ENCODE data around the gene MMP2.

Gene MMP2

DNA sequence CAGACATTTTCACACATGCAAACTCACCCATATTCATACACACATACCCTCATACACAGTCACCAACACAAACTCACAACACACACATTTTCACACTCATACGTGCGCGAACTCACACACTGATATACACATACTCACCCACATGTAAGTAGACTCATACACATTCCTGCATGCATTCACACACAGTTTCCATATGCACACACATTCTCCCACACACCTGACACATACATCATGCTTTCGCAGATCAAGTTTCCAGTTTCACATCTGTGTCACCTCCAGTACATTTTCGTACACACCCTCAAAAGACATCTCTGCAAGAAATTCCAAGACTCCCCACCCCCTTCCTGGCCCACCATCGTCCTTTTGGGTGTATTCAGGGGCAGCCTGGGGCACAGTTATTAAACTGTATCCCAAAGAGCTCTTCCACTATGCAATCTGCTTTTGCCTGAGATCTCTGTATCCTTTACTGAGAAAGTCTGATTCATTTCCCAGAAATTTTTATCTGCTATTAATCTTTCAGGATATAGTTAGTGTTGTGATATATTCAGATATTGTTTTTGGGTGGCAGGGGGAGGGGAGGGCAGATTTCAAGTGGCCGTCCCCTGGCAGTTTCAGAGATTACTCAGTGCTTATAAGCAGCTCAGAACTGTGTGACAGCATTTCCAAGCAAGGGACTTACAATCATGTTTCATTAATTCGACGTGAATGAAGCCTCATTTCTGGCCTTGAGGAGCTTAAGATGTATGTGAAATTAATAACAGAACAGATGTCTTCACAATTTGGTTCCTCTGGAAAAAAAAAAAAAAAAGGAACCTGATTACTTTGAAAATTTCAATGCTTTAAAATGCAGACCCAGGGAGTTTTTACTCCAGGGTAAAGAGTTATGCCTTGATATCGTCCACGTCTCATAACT, 35.3 kb upstream of the MMP2 start:
- DNase-seq (ENCODE audit: insufficient read length, low spot score): no peak
- FAIRE-seq: no peak
- TF ChIP-seq TAF1 (IDR thresholded peaks at IDR 0.05; ENCODE audit: low read depth, low read length): no peak
- TF ChIP-seq POLR2A (IDR thresholded peaks at IDR 0.05; ENCODE audit: low read depth, low read length): no peak
- TF ChIP-seq POLR2AphosphoS5 (IDR thresholded peaks at IDR 0.05; ENCODE audit: low read depth, low read length): no peak
- no peak for TF ChIP-seq PAX5 (IDR thresholded peaks at IDR 0.05; ENCODE audit: insufficient read depth, low read length, severe bottlenecking)
- no peak for TF ChIP-seq SPI1 (IDR thresholded peaks at IDR 0.05; ENCODE audit: low read depth, low read length)
- TF ChIP-seq POU2F2 (IDR thresholded peaks at IDR 0.05; ENCODE audit: low read depth, low read length): no peak

GRCh38 chr16:55444754-55445485, 34.1 kb upstream of the MMP2 start:
- FAIRE-seq (no peak), DNase-seq (ENCODE audit: insufficient read length, low spot score) (no peak)
- TF ChIP-seq POLR2A (IDR thresholded peaks at IDR 0.05; ENCODE audit: low read depth, low read length) (no peak), TAF1 (IDR thresholded peaks at IDR 0.05; ENCODE audit: low read depth, low read length) (no peak), SPI1 (IDR thresholded peaks at IDR 0.05; ENCODE audit: low read depth, low read length) (peak; percentile 11; the same call in 1 of the 2 replicates), PAX5 (IDR thresholded peaks at IDR 0.05; ENCODE audit: insufficient read depth, low read length, severe bottlenecking) (no peak), POLR2AphosphoS5 (IDR thresholded peaks at IDR 0.05; ENCODE audit: low read depth, low read length) (no peak)

DNA sequence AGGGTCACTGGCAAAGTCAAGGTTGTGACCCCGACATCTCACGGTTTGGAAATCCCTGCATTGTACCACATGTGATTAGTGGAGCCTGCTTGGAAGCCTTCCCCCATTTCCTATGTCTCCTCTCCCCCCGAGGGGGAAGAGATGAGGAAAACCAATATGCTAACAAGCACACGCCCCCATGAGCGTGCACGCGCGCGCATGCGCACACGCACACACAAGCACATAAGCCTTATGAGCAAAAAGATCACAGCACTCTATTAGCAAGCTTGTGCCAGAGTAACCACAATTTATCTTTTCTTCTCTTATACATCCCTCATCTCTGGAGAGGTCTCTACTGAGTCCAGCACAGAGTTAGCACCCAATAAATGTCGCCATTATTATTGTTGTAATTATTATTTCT, 31.8 kb upstream of the MMP2 start:
- TF ChIP-seq POLR2AphosphoS5 (IDR thresholded peaks at IDR 0.05; ENCODE audit: low read depth, low read length) (no peak), POLR2A (IDR thresholded peaks at IDR 0.05; ENCODE audit: low read depth, low read length) (no peak), SPI1 (IDR thresholded peaks at IDR 0.05; ENCODE audit: low read depth, low read length) (no peak), TAF1 (IDR thresholded peaks at IDR 0.05; ENCODE audit: low read depth, low read length) (no peak), POU2F2 (IDR thresholded peaks at IDR 0.05; ENCODE audit: low read depth, low read length) (no peak), PAX5 (IDR thresholded peaks at IDR 0.05; ENCODE audit: insufficient read depth, low read length, severe bottlenecking) (no peak)
- FAIRE-seq: no peak
- DNase-seq (ENCODE audit: insufficient read length, low spot score): no peak

DNA sequence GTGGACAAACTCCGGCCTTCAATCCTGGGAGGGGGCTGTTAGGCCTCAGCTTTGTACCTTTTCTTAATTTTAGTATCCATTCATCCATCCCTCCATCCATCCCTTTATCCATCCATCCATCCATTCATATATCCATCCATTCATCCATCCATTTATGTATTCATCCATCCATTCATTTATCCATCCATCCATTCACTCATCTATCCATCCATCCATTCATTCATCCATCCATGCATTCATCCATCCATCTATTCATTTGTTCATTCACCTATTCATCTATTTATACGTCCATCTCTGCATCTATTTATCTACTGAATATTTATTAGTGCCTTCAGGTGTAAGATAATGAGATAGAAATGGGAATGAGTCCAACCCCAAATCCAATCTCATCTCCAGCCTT, 26.0 kb upstream of the MMP2 start:
- no peak for DNase-seq (ENCODE audit: insufficient read length, low spot score)
- TF ChIP-seq POU2F2 (IDR thresholded peaks at IDR 0.05; ENCODE audit: low read depth, low read length): no peak
- TF ChIP-seq POLR2AphosphoS5 (IDR thresholded peaks at IDR 0.05; ENCODE audit: low read depth, low read length): no peak
- no peak for TF ChIP-seq POLR2A (IDR thresholded peaks at IDR 0.05; ENCODE audit: low read depth, low read length)
- TF ChIP-seq TAF1 (IDR thresholded peaks at IDR 0.05; ENCODE audit: low read depth, low read length): no peak
- TF ChIP-seq SPI1 (IDR thresholded peaks at IDR 0.05; ENCODE audit: low read depth, low read length): no peak
- FAIRE-seq: no peak

DNA sequence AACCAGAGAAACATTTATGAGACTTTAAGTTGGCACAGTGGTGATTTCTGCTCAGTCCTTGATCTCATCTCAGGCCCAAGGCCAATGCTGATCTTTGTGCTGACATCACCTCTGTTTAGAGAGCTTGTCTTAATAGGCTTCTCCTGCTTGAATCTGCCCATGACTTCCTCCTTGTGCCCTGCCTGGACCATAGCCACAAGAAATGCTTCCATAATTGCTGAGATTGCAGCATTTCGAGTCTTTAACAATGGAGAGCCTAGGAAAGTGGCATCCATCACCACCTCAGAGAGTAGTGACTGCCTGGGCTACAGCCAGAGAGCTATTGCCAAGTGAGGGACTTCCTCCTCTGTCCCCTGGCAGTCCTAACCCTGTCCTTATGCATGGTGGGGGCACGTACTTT, 25.1 kb upstream of the MMP2 start:
- no peak for TF ChIP-seq POU2F2 (IDR thresholded peaks at IDR 0.05; ENCODE audit: low read depth, low read length)
- no peak for TF ChIP-seq TAF1 (IDR thresholded peaks at IDR 0.05; ENCODE audit: low read depth, low read length)
- no peak for TF ChIP-seq POLR2AphosphoS5 (IDR thresholded peaks at IDR 0.05; ENCODE audit: low read depth, low read length)
- no peak for TF ChIP-seq POLR2A (IDR thresholded peaks at IDR 0.05; ENCODE audit: low read depth, low read length)
- TF ChIP-seq PAX5 (IDR thresholded peaks at IDR 0.05; ENCODE audit: insufficient read depth, low read length, severe bottlenecking): no peak
- no peak for TF ChIP-seq SPI1 (IDR thresholded peaks at IDR 0.05; ENCODE audit: low read depth, low read length)
- FAIRE-seq: no peak
- DNase-seq (ENCODE audit: insufficient read length, low spot score): no peak

GRCh38 chr16:55454861-55455260, 24.1 kb upstream of the MMP2 start:
- FAIRE-seq (no peak), DNase-seq (ENCODE audit: insufficient read length, low spot score) (no peak)
- TF ChIP-seq PAX5 (IDR thresholded peaks at IDR 0.05; ENCODE audit: insufficient read depth, low read length, severe bottlenecking): no peak
- no peak for TF ChIP-seq SPI1 (IDR thresholded peaks at IDR 0.05; ENCODE audit: low read depth, low read length)
- no peak for TF ChIP-seq POLR2AphosphoS5 (IDR thresholded peaks at IDR 0.05; ENCODE audit: low read depth, low read length)
- no peak for TF ChIP-seq POLR2A (IDR thresholded peaks at IDR 0.05; ENCODE audit: low read depth, low read length)
- no peak for TF ChIP-seq TAF1 (IDR thresholded peaks at IDR 0.05; ENCODE audit: low read depth, low read length)

DNA sequence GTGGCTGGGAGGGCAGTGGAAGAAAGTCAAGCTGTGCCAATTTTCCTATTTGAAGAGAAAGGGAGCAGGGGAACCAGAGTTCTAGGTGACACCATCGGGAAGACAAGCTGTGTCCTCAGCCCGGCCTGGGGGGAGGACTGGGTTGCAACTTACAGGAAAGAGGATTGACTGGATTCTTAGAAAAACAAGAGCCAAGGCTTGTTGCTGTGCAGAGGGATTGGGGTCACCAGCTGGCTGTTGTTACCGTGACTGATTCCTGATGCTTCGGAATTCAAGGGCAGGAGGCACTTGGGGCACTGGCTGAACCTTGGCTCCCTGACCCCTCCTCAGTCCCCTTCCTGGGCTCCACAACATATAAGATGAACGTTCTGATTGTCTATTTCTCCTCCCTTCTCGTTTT, 16.8 kb upstream of the MMP2 start:
- DNase-seq (ENCODE audit: insufficient read length, low spot score) (no peak), FAIRE-seq (no peak)
- TF ChIP-seq POLR2AphosphoS5 (IDR thresholded peaks at IDR 0.05; ENCODE audit: low read depth, low read length) (no peak), TAF1 (IDR thresholded peaks at IDR 0.05; ENCODE audit: low read depth, low read length) (no peak), PAX5 (IDR thresholded peaks at IDR 0.05; ENCODE audit: insufficient read depth, low read length, severe bottlenecking) (no peak), SPI1 (IDR thresholded peaks at IDR 0.05; ENCODE audit: low read depth, low read length) (no peak), POU2F2 (IDR thresholded peaks at IDR 0.05; ENCODE audit: low read depth, low read length) (no peak), POLR2A (IDR thresholded peaks at IDR 0.05; ENCODE audit: low read depth, low read length) (no peak)

GRCh38 chr16:55464375-55464774, 14.6 kb upstream of the MMP2 start:
- FAIRE-seq: no peak
- TF ChIP-seq SPI1 (IDR thresholded peaks at IDR 0.05; ENCODE audit: low read depth, low read length): no peak
- no peak for TF ChIP-seq POLR2AphosphoS5 (IDR thresholded peaks at IDR 0.05; ENCODE audit: low read depth, low read length)
- TF ChIP-seq POLR2A (IDR thresholded peaks at IDR 0.05; ENCODE audit: low read depth, low read length): no peak
- no peak for DNase-seq (ENCODE audit: insufficient read length, low spot score)

GRCh38 chr16:55465077-55465896, 13.7 kb upstream of the MMP2 start:
- TF ChIP-seq POU2F2 (IDR thresholded peaks at IDR 0.05; ENCODE audit: low read depth, low read length): no peak
- TF ChIP-seq SPI1 (IDR thresholded peaks at IDR 0.05; ENCODE audit: low read depth, low read length): no peak
- peak; percentile 60 for TF ChIP-seq PAX5 (IDR thresholded peaks at IDR 0.05; ENCODE audit: insufficient read depth, low read length, severe bottlenecking)
- TF ChIP-seq TAF1 (IDR thresholded peaks at IDR 0.05; ENCODE audit: low read depth, low read length): no peak
- DNase-seq (ENCODE audit: insufficient read length, low spot score) (peak; percentile 65), FAIRE-seq (peak; percentile 82)

Data from GM12891 (cell line).